GM20000 (cell line): Measurements from ENCODE around the gene ALG5.

Experiments
- DNase-seq: peaks from one replicate; pipeline ENCODE4 v3.0.0; 2012; ENCODE audit warnings: low spot score
- CTCF ChIP-seq: IDR thresholded peaks from 2 replicates; pipeline ENCODE4 v1.5.1; 2012; ENCODE audit warnings: mild to moderate bottlenecking, control low read depth; ENCODE audit errors: extremely low read depth, missing control alignments

The ALG5 gene

GRCh38 chr13:37009692-37010091 lies 10.6 kb upstream of the ALG5 start:
- TF ChIP-seq CTCF, result no peak
- DNase-seq, result no peak

- no peak for DNase-seq
- no peak for TF ChIP-seq CTCF
Measured at GRCh38 chr13:37001921-37002250, 2.7 kb upstream of the ALG5 start.

- DNase-seq, result peak; percentile 7
- TF ChIP-seq CTCF, result no peak
Measured at GRCh38 chr13:36998624-36999041, 507 bp downstream of the ALG5 start.

- no peak for TF ChIP-seq CTCF
- peak; percentile 4 for DNase-seq
Measured at GRCh38 chr13:36997716-36998427, 1.3 kb downstream of the ALG5 start.

GRCh38 chr13:36992362-36992761 lies 6.8 kb downstream of the ALG5 start:
- no peak for DNase-seq
- no peak for TF ChIP-seq CTCF

GRCh38 chr13:36986462-36987240 lies 12.5 kb downstream of the ALG5 start:
- no peak for DNase-seq
- TF ChIP-seq CTCF, result no peak

GRCh38 chr13:36981156-36981743 lies 17.9 kb downstream of the ALG5 start:
- TF ChIP-seq CTCF, result no peak
- peak; percentile 29 for DNase-seq
